Measurements from ENCODE around the gene UBE2D2. TPM values are rescaled to one million over a fixed set of nuclear protein-coding genes. Genes with fewer than 3 reads are reported as not detected.
"Not testable (repeated sequence)": the region's sequence is repeated elsewhere in the genome, so short reads cannot be mapped to it uniquely, and the experiment has no call there.

UBE2D2 gene
- total and polyA plus RNA-seq, 2 donors (not counting 1 experiment from before 2014, with no cell fraction given): 64.3 to 168 TPM

DNA sequence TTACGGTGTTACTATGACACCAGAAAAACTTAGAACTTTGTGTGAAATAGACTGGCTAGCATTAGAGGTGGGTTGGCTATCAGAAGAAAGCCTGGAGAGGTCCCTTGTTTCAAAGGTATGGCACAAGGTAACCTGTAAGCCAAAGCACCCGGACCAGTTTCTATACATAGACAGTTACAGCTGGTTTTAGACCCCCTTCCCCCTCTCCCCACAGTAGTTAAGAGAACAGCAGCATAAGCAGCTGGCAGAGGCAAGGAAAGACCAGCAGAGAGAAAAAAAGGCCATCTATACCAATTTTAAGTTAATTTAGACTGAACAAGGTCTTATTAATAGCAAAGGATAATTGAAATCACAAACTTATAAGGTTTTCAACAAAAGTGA, 34.1 kb upstream of the UBE2D2 start:
- CTCF ChIA-PET; H3K27ac Mint-ChIP-seq; H3K27ac ChIP-seq (ENCODE audit: low read length in 2 of 2); intact Hi-C loops (cut with micrococcal nuclease); H3K4me3 Mint-ChIP-seq; H3K9ac ChIP-seq (ENCODE audit: low read length); H3K9me3 ChIP-seq (ENCODE audit: control extremely low read depth in 1 of 3, control insufficient read depth in 2 of 3, insufficient read depth in 1 of 3, low read length in 2 of 3); H3K4me3 ChIP-seq (ENCODE audit: control extremely low read depth in 1 of 5, extremely low read depth in 1 of 5, insufficient read depth in 1 of 5, low read depth in 2 of 5, low read length in 4 of 5); H3K27me3 ChIP-seq (replicated peaks in 1 of 4; ENCODE audit: control extremely low read depth in 1 of 4, control insufficient read depth in 3 of 4, insufficient read depth in 4 of 4, low read length in 3 of 4); POLR2A ChIA-PET; ATAC-seq (ENCODE audit: low read depth); H2AFZ ChIP-seq (ENCODE audit: insufficient read depth, low read depth, low read length, poor library complexity, severe bottlenecking); H3K9me3 Mint-ChIP-seq (ENCODE audit: insufficient read depth); H3K79me2 ChIP-seq (ENCODE audit: control insufficient read depth, insufficient read depth, low read length); H4K20me1 ChIP-seq (ENCODE audit: control insufficient read depth, insufficient read depth, low read length, poor library complexity, severe bottlenecking); H3K27me3 Mint-ChIP-seq; H3K36me3 ChIP-seq (replicated peaks in 1 of 2; ENCODE audit: control extremely low read depth in 1 of 2, control insufficient read depth in 1 of 2, extremely low read depth in 1 of 2, insufficient read depth in 2 of 2, low read length in 1 of 2); H3K4me2 ChIP-seq (replicated peaks; ENCODE audit: low read depth, low read length, poor library complexity, severe bottlenecking); DNase-seq: not testable (repeated sequence)
- H3K4me1 ChIP-seq (ENCODE audit: control insufficient read depth in 2 of 2, insufficient read depth in 2 of 2, low read length in 2 of 2): peaks cover 27 to 29% of the 10 kb centered on the region in 2 donors
- no CpG with 5 or more reads among the region's 2 CpGs for WGBS (ENCODE audit: insufficient coverage)
- H3K4me1 Mint-ChIP-seq: peaks cover 32% of the 10 kb centered on the region

DNA sequence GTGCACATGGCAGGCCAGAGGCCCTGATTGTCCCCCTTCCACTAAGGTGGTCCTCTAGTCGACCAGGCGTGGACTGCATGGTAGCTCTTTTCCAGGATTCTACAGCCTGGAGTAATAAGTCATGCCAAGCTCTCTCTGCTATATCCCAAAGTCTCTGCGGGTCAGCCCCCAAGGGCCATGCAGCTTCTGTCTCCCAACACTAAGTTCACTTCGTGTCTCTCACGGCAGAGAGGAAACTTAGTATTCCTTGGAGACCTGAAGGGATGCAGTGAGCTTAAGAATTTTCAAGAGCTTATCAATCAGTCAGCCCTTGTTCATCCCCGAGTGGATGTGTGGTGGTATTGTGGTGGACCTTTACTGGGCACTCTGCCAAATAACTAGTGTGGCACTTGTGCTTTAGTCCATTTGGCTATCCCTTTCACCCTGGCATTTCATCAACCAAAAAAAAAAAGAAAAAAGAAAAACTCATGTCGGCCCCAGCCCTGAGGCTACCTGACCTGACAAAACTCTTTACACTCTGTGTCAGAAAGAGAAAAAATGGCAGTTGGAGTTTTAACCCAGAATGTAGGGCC, 33.2 kb upstream of the UBE2D2 start:
- H3K27me3 Mint-ChIP-seq; H3K9me3 Mint-ChIP-seq (ENCODE audit: insufficient read depth); H3K27me3 ChIP-seq (replicated peaks in 1 of 4; ENCODE audit: control extremely low read depth in 1 of 4, control insufficient read depth in 3 of 4, insufficient read depth in 4 of 4, low read length in 3 of 4); H3K4me2 ChIP-seq (replicated peaks; ENCODE audit: low read depth, low read length, poor library complexity, severe bottlenecking); H3K36me3 ChIP-seq (replicated peaks in 1 of 2; ENCODE audit: control extremely low read depth in 1 of 2, control insufficient read depth in 1 of 2, extremely low read depth in 1 of 2, insufficient read depth in 2 of 2, low read length in 1 of 2); H3K4me3 ChIP-seq (ENCODE audit: control extremely low read depth in 1 of 5, extremely low read depth in 1 of 5, insufficient read depth in 1 of 5, low read depth in 2 of 5, low read length in 4 of 5); H4K20me1 ChIP-seq (ENCODE audit: control insufficient read depth, insufficient read depth, low read length, poor library complexity, severe bottlenecking); POLR2A ChIA-PET; H3K27ac Mint-ChIP-seq; H3K9ac ChIP-seq (ENCODE audit: low read length); H2AFZ ChIP-seq (ENCODE audit: insufficient read depth, low read depth, low read length, poor library complexity, severe bottlenecking); intact Hi-C loops (cut with micrococcal nuclease); H3K9me3 ChIP-seq (ENCODE audit: control extremely low read depth in 1 of 3, control insufficient read depth in 2 of 3, insufficient read depth in 1 of 3, low read length in 2 of 3); ATAC-seq (ENCODE audit: low read depth); DNase-seq; H3K27ac ChIP-seq (ENCODE audit: low read length in 2 of 2); H3K79me2 ChIP-seq (ENCODE audit: control insufficient read depth, insufficient read depth, low read length); H3K4me3 Mint-ChIP-seq: not testable (repeated sequence)
- H3K4me1 ChIP-seq (ENCODE audit: control insufficient read depth in 2 of 2, insufficient read depth in 2 of 2, low read length in 2 of 2): peaks cover 27 to 29% of the 10 kb centered on the region in 2 donors
- peaks cover 32% of the 10 kb centered on the region for H3K4me1 Mint-ChIP-seq
- WGBS (ENCODE audit: insufficient coverage): 83% methylated on average over 3 of the region's 7 CpGs
- CTCF ChIA-PET: interaction anchor here (0.7 to 1.5 kb wide), 2 partner anchors 10 to 161 kb away, joined by 3 to 4 read pairs; no protein-coding TSS in a partner anchor

DNA sequence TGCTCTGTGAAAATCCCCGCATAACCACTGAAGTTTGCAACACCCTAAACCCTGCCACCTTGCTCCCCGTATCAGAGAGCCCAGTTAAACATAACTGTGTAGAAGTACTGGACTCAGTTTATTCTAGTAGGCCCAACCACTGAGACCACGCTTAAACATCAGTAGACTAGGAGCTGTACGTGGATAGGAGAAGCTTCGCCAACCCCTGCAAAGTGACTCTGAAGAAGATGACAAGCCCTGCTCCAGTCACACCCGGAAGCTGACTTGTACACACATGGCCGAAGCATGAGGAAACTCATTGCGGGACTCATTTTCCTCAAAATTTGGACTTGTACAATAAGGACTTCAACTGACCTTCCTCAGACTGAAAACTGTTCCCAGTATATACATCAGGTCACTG, 32.4 kb upstream of the UBE2D2 start:
- H3K79me2 ChIP-seq (ENCODE audit: control insufficient read depth, insufficient read depth, low read length); H3K4me3 ChIP-seq (ENCODE audit: control extremely low read depth in 1 of 5, extremely low read depth in 1 of 5, insufficient read depth in 1 of 5, low read depth in 2 of 5, low read length in 4 of 5); H3K27ac Mint-ChIP-seq; H4K20me1 ChIP-seq (ENCODE audit: control insufficient read depth, insufficient read depth, low read length, poor library complexity, severe bottlenecking); H2AFZ ChIP-seq (ENCODE audit: insufficient read depth, low read depth, low read length, poor library complexity, severe bottlenecking); H3K4me2 ChIP-seq (replicated peaks; ENCODE audit: low read depth, low read length, poor library complexity, severe bottlenecking); H3K36me3 ChIP-seq (replicated peaks in 1 of 2; ENCODE audit: control extremely low read depth in 1 of 2, control insufficient read depth in 1 of 2, extremely low read depth in 1 of 2, insufficient read depth in 2 of 2, low read length in 1 of 2); H3K9me3 ChIP-seq (ENCODE audit: control extremely low read depth in 1 of 3, control insufficient read depth in 2 of 3, insufficient read depth in 1 of 3, low read length in 2 of 3); DNase-seq; H3K4me3 Mint-ChIP-seq; H3K27me3 ChIP-seq (replicated peaks in 1 of 4; ENCODE audit: control extremely low read depth in 1 of 4, control insufficient read depth in 3 of 4, insufficient read depth in 4 of 4, low read length in 3 of 4); H3K27ac ChIP-seq (ENCODE audit: low read length in 2 of 2); POLR2A ChIA-PET; H3K27me3 Mint-ChIP-seq; H3K9ac ChIP-seq (ENCODE audit: low read length); intact Hi-C loops (cut with micrococcal nuclease); ATAC-seq (ENCODE audit: low read depth); H3K9me3 Mint-ChIP-seq (ENCODE audit: insufficient read depth): not testable (repeated sequence)
- 100% methylated on average over 7 of the region's 8 CpGs for WGBS (ENCODE audit: insufficient coverage)
- H3K4me1 Mint-ChIP-seq: peaks cover 29% of the 10 kb centered on the region
- peaks cover 24 to 25% of the 10 kb centered on the region in 2 donors for H3K4me1 ChIP-seq (ENCODE audit: control insufficient read depth in 2 of 2, insufficient read depth in 2 of 2, low read length in 2 of 2)
- CTCF ChIA-PET: interaction anchor here (1.1 to 1.5 kb wide), 2 partner anchors 11 to 15 kb away, joined by 4 read pairs; no protein-coding TSS in a partner anchor

DNA sequence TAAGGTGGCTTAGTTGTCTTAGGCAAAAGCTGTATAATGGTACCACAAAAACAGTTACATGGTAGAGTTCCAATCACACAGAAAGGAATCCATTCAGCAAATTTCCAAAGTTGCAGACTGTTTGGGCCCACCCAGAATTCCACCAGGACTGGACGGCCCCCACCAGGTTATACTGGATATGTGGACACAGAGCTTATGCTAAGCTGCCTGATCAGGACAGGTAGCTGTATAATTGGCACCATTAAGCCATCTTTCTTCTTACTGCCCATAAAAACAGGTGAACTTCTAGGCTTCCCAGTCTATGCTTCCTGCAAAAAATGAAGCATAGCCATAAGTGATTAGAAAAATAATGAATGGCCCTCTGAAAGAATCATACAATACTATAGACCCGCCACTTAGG, 31.1 kb upstream of the UBE2D2 start:
- intact Hi-C loops (cut with micrococcal nuclease); H4K20me1 ChIP-seq (ENCODE audit: control insufficient read depth, insufficient read depth, low read length, poor library complexity, severe bottlenecking); H3K4me3 Mint-ChIP-seq; H3K27me3 Mint-ChIP-seq; H3K9me3 ChIP-seq (ENCODE audit: control extremely low read depth in 1 of 3, control insufficient read depth in 2 of 3, insufficient read depth in 1 of 3, low read length in 2 of 3); DNase-seq; H2AFZ ChIP-seq (ENCODE audit: insufficient read depth, low read depth, low read length, poor library complexity, severe bottlenecking); H3K27ac ChIP-seq (ENCODE audit: low read length in 2 of 2); H3K27me3 ChIP-seq (replicated peaks in 1 of 4; ENCODE audit: control extremely low read depth in 1 of 4, control insufficient read depth in 3 of 4, insufficient read depth in 4 of 4, low read length in 3 of 4); H3K27ac Mint-ChIP-seq; H3K4me2 ChIP-seq (replicated peaks; ENCODE audit: low read depth, low read length, poor library complexity, severe bottlenecking); H3K36me3 ChIP-seq (replicated peaks in 1 of 2; ENCODE audit: control extremely low read depth in 1 of 2, control insufficient read depth in 1 of 2, extremely low read depth in 1 of 2, insufficient read depth in 2 of 2, low read length in 1 of 2); H3K9ac ChIP-seq (ENCODE audit: low read length); H3K9me3 Mint-ChIP-seq (ENCODE audit: insufficient read depth); ATAC-seq (ENCODE audit: low read depth); H3K4me3 ChIP-seq (ENCODE audit: control extremely low read depth in 1 of 5, extremely low read depth in 1 of 5, insufficient read depth in 1 of 5, low read depth in 2 of 5, low read length in 4 of 5); H3K79me2 ChIP-seq (ENCODE audit: control insufficient read depth, insufficient read depth, low read length): not testable (repeated sequence)
- peaks cover 12% of the 10 kb centered on the region in 2 donors for H3K4me1 ChIP-seq (ENCODE audit: control insufficient read depth in 2 of 2, insufficient read depth in 2 of 2, low read length in 2 of 2)
- peaks cover 17% of the 10 kb centered on the region for H3K4me1 Mint-ChIP-seq
- ChIA-PET POLR2A (interaction anchor here (0.6 kb wide), 1 partner anchor 11 kb away, joined by 3 read pairs; no protein-coding TSS in a partner anchor), CTCF (interaction anchor here (1.3 kb wide), 1 partner anchor 14 kb away, joined by 3 read pairs; no protein-coding TSS in a partner anchor)
- no CpG with 5 or more reads among the region's 2 CpGs for WGBS (ENCODE audit: insufficient coverage)

Measured in B cell (primary cell).